OCI-LY7 (cell line): ENCODE measurements around the gene SATB2. TPM values are rescaled to one million over a fixed set of nuclear protein-coding genes. Genes with fewer than 3 reads are reported as not detected.

ENCODE experiments used
- BruUV-seq: library from RNA; stranded (reverse); fragments of 400-500 nt; replicated peaks from 2 replicates; lab custom pipeline; 2021; lab: Mats Ljungman, UMichigan
- CTCF ChIA-PET: fragments of 300-600 bp; sonication (Branson Sonifier 250); formaldehyde crosslinking; loops from one replicate; lab custom pipeline; 2022; ENCODE audit warnings: antibody characterized with exemption; ENCODE audit not compliant: unreplicated experiment; lab: Charles Lee
- POLR2A ChIA-PET: fragments of 300-600 bp; sonication (Branson Sonifier 250); formaldehyde crosslinking; loops from one replicate; lab custom pipeline; 2022; ENCODE audit warnings: antibody characterized with exemption; lab: Charles Lee
- DNase-seq: peaks from one replicate; pipeline ENCODE4 v3.0.0-alpha.2; 2015; ENCODE audit warnings: low spot score
- H2AFZ ChIP-seq: fragments of 200-600 bp; sonication (generic), shearing (Covaris generic); 2 replicates; pipeline ENCODE4 v1.6.1; 2014; ENCODE audit warnings: mild to moderate bottlenecking, antibody characterized with exemption, low read length, moderate library complexity
- H3K27ac ChIP-seq: fragments of 200-600 bp; sonication (generic); 2 replicates; pipeline ENCODE4 v1.5.1; 2014; ENCODE audit warnings: mixed run types, low read depth, mild to moderate bottlenecking, moderate library complexity, low read length, inconsistent platforms; ENCODE audit not compliant: poor library complexity, severe bottlenecking
- H3K36me3 ChIP-seq: fragments of 200-600 bp; sonication (generic); 2 replicates; pipeline ENCODE4 v1.6.1; 2014; ENCODE audit warnings: mild to moderate bottlenecking, antibody characterized with exemption, low read length, moderate library complexity, mixed read lengths; ENCODE audit not compliant: insufficient read depth
- H3K4me1 ChIP-seq: fragments of 200-600 bp; sonication (generic); 2 replicates; pipeline ENCODE4 v1.5.1; 2014; ENCODE audit warnings: mild to moderate bottlenecking, low read length; ENCODE audit not compliant: insufficient read depth, poor library complexity, severe bottlenecking
- H3K4me2 ChIP-seq: fragments of 200-600 bp; sonication (generic); 2 replicates; pipeline ENCODE4 v1.6.1; 2014; ENCODE audit warnings: mild to moderate bottlenecking, low read length
- H3K4me3 ChIP-seq: fragments of 200-600 bp; sonication (generic); 2 replicates; pipeline ENCODE4 v1.5.1; 2014; ENCODE audit warnings: mild to moderate bottlenecking, low read depth, low read length; ENCODE audit not compliant: poor library complexity, severe bottlenecking
- H3K79me2 ChIP-seq: fragments of 200-600 bp; sonication (generic); 2 replicates; pipeline ENCODE4 v1.6.1; 2016; ENCODE audit warnings: low read depth, mild to moderate bottlenecking, low read length, moderate library complexity, mixed read lengths; ENCODE audit not compliant: insufficient read depth
- H3K9me2 ChIP-seq: fragments of 200-600 bp; sonication (generic); 2 replicates; pipeline ENCODE4 v1.6.1; 2016; ENCODE audit warnings: mild to moderate bottlenecking, low read length, mixed read lengths; ENCODE audit not compliant: insufficient read depth
- H3K9me3 ChIP-seq: fragments of 200-600 bp; sonication (generic); 2 replicates; pipeline ENCODE4 v1.6.1; 2014; ENCODE audit warnings: mild to moderate bottlenecking, mixed run types, low read length, mixed read lengths
- H4K20me1 ChIP-seq: fragments of 200-600 bp; sonication (generic); 2 replicates; pipeline ENCODE4 v1.6.1; 2014; ENCODE audit warnings: mild to moderate bottlenecking, antibody characterized with exemption, low read length, moderate library complexity, mixed read lengths; ENCODE audit not compliant: insufficient read depth
- CTCF ChIP-seq: fragments of 200-600 bp; sonication (generic); conservative IDR thresholded peaks from 2 replicates; pipeline ENCODE4 v1.5.1; 2014; ENCODE audit warnings: mild to moderate bottlenecking, antibody characterized with exemption, low read length, moderate library complexity, mixed read lengths
- EZH2phosphoT487 ChIP-seq: fragments of 200-600 bp; sonication (generic); IDR thresholded peaks from 2 replicates; pipeline ENCODE4 v1.6.1; 2018; ENCODE audit warnings: low read depth, borderline replicate concordance, mild to moderate bottlenecking, mixed run types, antibody characterized with exemption, low read length, moderate library complexity, mixed read lengths
- intact Hi-C: fragments of 100-400 bp; cut with micrococcal nuclease; formaldehyde crosslinking; loops from one replicate; pipeline ENCODE4 v1.10.0; 2022; ENCODE audit not compliant: unreplicated experiment
- total RNA-seq, 2 experiments: library from RNA; depleted of rRNA in 1 of 2; stranded (reverse); fragments of >200 nt in 1 of 2; shearing (Covaris generic) in 1 of 2; gene quantifications; 2 replicates each; pipeline ENCODE4 v1.2.3, GENCODE V29; 2014 to 2022

SATB2 gene
- total RNA-seq, 2 experiments from 2014 or later: 15.9 to 30.7 TPM

DNA sequence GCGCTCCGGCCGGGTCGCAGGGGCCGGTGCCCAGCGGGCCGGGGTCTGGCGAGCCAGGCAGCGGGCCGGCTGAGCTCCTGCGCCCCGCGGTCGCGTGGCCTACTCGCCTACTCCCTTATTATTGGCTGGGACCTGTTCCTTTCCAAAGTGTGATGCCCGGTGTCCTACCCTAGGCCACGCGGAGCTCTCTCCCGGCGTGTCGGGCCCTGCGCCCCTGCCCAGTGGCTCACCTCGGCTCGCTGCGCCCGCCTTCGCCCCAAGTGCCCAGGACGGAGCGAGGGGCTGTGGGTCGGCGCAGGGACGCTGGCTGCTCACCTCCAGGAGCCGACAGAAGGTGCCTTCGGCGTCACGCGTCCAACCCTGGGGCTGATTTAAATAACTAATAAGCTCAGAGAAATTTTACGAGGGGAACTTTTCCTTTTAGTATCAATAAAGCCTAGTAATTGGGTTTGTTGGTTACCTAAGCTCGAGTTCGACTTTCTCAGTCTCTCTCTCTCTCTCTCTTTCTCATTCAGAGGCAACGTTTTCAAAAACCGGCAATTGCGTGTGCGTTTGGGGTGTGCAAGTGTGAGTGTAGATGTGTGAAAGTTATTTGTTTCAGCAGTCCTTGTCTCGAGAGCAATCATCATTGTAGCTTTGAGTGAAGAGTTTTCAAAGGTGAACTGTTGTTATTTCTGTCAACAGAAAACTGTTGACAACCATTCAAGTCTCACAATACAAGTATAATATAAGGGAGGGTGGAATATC lies 7.0 kb upstream of the SATB2 start:
- CTCF ChIA-PET: no interaction called here
- no TSS peak for BruUV-seq
- no peaks in the 10 kb centered on the region for H3K9me3 ChIP-seq
- no peak overlapping the region for H3K27ac ChIP-seq
- no peaks in the 10 kb centered on the region for H4K20me1 ChIP-seq
- no peak overlapping the region for H3K4me3 ChIP-seq
- DNase-seq: no peak
- no peaks in the 10 kb centered on the region for H3K9me2 ChIP-seq
- peaks cover 18% of the 10 kb centered on the region for H3K4me1 ChIP-seq
- TF ChIP-seq CTCF (no peak), EZH2phosphoT487 (no peak)
- H2AFZ ChIP-seq: no peak overlapping the region
- no peaks in the 10 kb centered on the region; the same call in 1 of the 2 replicates for H3K36me3 ChIP-seq
- H3K4me2 ChIP-seq: no peak overlapping the region
- H3K79me2 ChIP-seq: peaks cover 17% of the 10 kb centered on the region; the same call in 1 of the 2 replicates
- intact Hi-C loops: no loop called here
- POLR2A ChIA-PET: interaction anchor here (1.1 kb wide), 1 partner anchor 23 kb away, joined by 3 read pairs; no protein-coding TSS in a partner anchor

DNA sequence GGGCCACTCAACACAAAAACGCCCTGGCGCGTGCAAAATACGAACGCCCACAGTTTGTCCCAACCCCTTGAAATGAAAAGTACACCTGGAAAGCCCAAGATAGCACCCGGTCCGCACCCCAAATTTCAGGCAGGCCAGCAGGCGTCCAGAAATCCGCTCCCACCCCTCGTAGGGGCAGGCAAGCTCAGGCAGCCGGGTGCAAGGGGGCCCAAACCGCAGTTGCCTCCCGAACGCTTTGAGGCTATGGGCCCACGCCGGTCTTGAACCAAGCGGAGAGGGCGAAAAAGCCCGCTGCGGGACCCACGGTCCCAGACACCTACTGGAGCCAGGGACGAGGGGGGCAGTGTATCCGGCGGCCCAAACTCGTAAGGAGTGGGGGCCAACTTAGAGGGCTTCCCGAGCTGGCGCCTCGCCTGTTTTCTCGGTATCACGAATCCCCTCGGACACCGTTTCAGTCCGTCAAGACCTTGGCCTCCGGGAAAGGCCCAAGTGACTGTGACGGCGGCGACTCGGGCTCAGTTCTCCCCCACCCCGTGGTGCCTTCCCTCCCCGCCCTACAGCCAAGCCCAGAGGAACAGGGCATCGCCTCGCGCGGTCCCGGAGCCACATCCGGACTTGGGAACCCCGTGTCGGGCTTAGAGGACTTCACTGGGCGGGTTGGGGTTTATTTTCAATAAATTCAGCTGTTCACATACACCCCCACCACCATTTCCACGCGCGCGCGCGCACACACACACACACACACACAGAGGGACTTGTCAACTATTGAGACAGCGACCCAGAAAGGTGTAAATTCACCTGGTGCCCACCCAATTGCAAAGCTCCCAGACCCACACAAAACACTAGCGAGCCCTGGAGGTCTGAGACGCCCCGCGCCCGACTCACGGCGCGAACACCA lies 6.2 kb upstream of the SATB2 start:
- Histone ChIP-seq H3K4me2 (peak overlapping the region; percentile 51), H3K9me2 (no peaks in the 10 kb centered on the region), H2AFZ (no peak overlapping the region), H4K20me1 (no peaks in the 10 kb centered on the region), H3K4me1 (peaks cover 18% of the 10 kb centered on the region), H3K9me3 (no peaks in the 10 kb centered on the region), H3K79me2 (peaks cover 17% of the 10 kb centered on the region; the same call in 1 of the 2 replicates), H3K36me3 (no peaks in the 10 kb centered on the region; the same call in 1 of the 2 replicates), H3K27ac (no peak overlapping the region), H3K4me3 (peak overlapping the region; percentile 56)
- TF ChIP-seq CTCF: 0 out of 2 replicates have a peak, but pooled peaks have one; percentile 31
- no peak for TF ChIP-seq EZH2phosphoT487
- ChIA-PET CTCF (no interaction called here), POLR2A (interaction anchor here (1.1 kb wide), 1 partner anchor 24 kb away, joined by 3 read pairs; no protein-coding TSS in a partner anchor)
- no TSS peak for BruUV-seq
- DNase-seq: no peak
- intact Hi-C loops: no loop called here
